NCI-H1105 (cell line): ENCODE measurements around the gene MKNK2.

ENCODE experiments used
- DNase-seq: peaks from one replicate; lab custom pipeline; 2025; lab: John Stamatoyannopoulos, UW

MKNK2 gene

GRCh38 chr19:2027361-2027760 is 23.7 kb downstream of the MKNK2 start:
- DNase-seq, result no peak

DNA sequence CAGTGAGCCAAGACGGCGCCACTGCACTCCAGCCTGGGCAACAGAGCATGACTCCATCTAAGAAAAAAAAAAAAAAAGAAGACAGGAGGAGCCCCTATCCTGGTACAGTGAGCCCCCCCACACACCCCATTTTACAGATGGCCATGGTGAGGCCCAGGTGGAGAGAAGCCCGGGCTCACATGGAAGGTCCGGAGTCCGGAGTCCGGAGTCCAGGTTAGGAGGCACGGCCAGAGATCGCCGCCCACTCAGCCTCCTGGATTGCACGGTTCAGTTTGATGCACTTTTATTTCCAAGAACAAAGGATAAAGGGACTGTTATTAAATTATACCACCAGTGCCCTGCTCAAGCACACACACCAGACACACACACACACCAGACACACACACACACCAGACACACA is 24.3 kb downstream of the MKNK2 start:
- DNase-seq, result no peak

- no peak for DNase-seq
Observed at GRCh38 chr19:2022289-2022688, 28.8 kb downstream of the MKNK2 start.

DNA sequence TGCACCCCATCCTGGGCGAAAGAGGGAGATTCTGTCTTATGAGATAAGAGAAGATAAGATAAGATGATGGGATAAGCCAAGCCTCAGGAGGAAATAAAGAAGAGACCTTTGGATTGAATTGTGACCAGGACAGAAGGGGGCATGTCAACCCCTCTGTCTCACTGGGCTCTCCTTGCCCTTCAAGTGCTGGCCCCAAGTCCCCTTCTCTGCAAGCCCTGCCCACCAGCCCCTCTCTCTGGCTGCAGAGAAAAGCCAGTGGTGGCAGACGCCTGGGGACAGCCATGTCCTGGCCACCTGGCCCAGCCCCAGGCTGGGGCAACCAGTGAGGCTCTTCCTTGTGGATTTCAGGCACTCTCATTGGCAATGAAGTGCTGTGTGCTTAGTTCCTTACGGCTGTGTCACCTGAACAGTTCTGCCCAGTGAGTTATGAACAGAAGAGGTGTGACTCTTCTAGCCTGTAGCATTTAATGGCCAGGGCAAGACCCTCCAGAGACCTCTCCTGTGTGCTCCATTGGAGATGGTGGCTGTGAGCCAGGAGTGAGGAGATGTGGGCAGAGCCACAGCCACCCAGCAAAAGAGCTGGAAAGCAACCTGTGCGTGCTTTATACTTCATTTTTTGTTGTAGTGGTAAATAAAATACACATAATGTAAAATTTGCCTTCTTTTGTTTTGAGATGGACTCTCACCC is 29.4 kb downstream of the MKNK2 start:
- no peak for DNase-seq

- DNase-seq, result no peak
Observed at GRCh38 chr19:2018752-2019151, 32.3 kb downstream of the MKNK2 start.

- peak; percentile 85 for DNase-seq
Observed at GRCh38 chr19:2016041-2016807, 34.8 kb downstream of the MKNK2 start.

DNA sequence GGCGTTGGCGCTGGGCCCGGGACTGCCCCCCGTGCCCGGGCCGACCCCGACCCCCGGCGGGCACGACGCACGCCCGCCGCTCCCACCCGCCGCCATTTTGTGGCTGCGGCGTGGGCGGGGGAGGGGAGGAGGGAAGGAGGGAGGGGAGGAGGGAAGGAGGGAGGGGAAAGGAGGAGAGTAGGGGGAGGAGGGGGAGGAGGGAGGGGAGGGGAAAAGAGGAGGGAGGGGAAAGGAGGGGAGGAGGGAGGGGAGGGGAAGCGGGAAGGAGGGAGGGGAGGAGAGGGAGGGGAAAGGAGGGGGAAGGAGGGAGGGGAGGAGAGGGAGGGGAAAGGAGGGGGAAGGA is 35.5 kb downstream of the MKNK2 start, which contains the start of gene BTBD2:
BTBD2 (minus strand) TSS at position 107 of the 343 bp plus-strand sequence; CDS start at position 96, 11 bp downstream.
- peak; percentile 57 for DNase-seq

- no peak for DNase-seq
Observed at GRCh38 chr19:2014731-2015607, 36.1 kb downstream of the MKNK2 start.

DNA sequence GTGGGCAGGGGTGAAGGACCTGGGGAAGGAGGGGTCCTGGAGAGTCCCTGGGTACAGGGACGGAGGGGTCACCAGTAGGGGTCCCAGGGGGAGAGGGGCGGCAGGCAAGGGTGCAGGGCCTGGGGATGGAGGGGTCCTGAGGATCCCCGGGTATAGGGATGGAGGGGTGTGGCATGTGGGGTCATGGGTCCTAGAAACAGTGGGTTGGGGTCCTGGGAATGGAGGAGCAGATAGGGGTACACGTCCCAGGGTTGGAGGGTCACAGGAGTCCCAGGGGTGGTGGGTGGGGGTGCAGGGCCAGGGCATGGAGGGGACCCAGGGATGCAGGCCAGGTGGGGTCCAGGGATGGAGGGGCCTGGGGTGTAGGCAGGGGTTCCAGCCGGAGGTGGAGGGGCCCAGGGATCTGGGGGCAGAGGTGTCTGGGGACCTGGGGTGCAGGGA is 36.9 kb downstream of the MKNK2 start:
- DNase-seq, result no peak

DNA sequence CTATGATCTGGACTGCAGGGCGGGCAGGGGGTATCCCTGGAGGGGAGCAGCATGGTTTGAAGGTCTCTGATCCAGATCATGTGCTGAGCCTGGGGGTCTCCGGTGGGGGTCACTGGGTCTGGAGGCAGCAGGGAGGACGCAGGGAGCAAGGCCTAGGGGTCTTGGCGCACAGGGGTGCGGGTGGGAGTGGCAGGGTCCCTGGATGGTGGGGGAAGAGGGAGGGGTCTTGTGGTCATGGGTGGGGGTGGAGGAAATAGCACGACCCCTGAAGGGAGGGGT is 37.4 kb downstream of the MKNK2 start:
- no peak for DNase-seq

- no peak for DNase-seq
Observed at GRCh38 chr19:2012941-2013682, 37.9 kb downstream of the MKNK2 start.

DNA sequence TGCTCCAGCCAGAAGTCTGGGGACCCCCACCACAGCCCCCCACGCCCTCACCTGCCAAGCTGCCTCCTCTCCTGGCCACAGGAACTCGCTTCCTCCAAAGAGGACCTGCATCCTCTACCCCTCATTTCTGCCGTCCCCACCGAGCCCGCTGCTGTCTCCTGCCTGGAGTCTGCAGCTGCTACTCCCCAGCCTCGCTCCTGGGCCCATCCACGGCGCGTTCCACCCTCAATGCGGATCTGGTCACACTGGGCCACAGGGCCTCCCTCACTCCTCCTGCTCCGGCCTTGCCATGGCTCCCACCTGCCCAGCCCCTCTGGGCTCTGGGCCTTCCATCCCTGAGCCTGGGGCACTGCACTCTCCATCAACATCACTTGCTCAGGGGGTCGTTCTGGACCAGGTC is 39.9 kb downstream of the MKNK2 start:
- DNase-seq, result no peak

- no peak for DNase-seq
Observed at GRCh38 chr19:2010135-2010668, 40.8 kb downstream of the MKNK2 start.

GRCh38 chr19:2003874-2004273 is 47.2 kb downstream of the MKNK2 start:
- DNase-seq, result no peak

- DNase-seq, result no peak
Observed at GRCh38 chr19:1999856-2000515, 51.1 kb downstream of the MKNK2 start.

DNA sequence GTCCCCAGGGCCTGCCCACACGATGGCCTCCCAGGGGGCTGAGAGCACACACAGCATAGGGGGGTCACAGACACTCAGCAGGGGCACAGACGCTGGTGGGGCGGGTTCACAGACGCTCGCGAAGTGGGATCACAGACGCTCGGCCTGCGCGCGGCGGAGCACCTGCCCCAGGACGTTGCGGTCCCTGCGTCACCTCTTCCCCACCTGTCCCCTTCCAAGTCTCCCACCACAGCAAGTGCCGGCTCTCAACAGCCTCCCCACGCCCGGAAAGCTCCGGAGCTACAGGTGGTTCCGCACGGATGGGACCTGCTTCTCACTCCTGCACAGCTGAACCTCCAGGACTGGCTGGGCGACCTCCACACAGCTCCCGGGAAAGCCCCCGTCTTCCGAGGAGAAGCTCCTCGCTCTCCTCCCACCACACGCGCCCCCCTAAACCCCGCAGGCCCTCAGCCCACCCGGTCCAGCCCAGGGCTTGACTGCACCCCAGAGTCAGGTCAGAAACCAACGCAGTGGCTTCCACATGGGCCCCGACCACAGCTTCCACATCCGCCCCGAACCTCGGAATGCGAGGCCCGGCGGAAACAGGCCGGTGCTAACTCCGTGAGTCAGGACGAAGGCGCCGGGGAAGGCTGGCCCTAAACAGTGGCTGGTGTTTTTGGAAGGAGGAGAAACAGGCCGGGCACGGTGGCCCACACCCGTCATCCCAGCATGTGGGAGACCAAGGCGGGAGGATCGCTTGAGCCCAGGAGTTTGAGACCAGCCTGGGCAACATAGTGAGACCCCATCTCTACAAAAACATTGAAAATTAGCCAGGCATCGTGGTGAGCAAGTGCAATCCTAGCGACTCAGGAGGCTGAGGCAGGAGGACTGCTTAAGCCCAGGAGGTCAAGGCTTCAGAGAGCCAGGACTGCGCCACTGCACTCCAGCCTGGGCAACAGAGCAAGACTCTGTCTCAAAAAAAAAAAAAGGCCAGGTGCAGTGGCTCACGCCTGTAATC is 52.0 kb downstream of the MKNK2 start:
- no peak for DNase-seq

GRCh38 chr19:1997353-1998233 is 53.5 kb downstream of the MKNK2 start:
- no peak for DNase-seq

DNA sequence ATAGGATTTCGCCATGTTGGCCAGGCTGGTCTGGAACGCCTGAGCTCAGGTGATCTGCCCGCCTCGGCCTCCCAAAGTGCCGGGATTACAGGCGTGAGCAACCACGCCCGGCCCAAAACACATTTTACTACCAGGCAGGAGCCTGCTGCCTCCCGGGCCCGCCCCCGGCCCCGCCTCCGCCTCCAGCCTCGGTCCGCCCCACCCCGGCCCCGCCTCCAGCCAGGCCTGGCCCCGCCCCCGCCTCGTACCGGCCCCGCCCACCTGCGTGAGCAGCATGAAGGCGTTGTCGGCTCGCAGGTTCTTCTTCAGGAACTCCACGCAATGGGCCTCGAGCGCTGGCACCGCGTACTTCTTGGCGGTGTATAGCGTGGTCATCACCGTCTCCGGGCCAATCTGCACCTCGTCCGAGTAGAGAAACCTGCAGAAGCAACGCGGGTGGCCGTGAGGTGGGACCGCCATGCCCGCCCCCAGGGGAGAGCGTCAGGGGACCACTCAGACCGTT is 58.2 kb downstream of the MKNK2 start:
- DNase-seq, result no peak
